Transverse colon (tissue), 4 donors: ENCODE data around the gene ANKH. TPM values are rescaled to one million over a fixed set of nuclear protein-coding genes. Genes with fewer than 3 reads are reported as not detected.

Experiments used
- DNase-seq: peaks from one replicate; pipeline ENCODE4 v3.0.0-alpha.2; 2019
- H3K27ac ChIP-seq, 4 donors: fragments of 200-600 bp; sonication (generic); 2 replicates each; pipeline ENCODE4 v1.5.1; 2016 to 2018; ENCODE audit warnings: inconsistent platforms in 4 of 4
- H3K27me3 ChIP-seq: fragments of 200-600 bp; sonication (generic); 2 replicates; pipeline ENCODE4 v1.5.1; 2017; ENCODE audit warnings: inconsistent platforms
- H3K36me3 ChIP-seq, 4 donors: fragments of 200-600 bp; sonication (generic); 2 replicates each; pipeline ENCODE4 v1.5.1; 2017 to 2019; ENCODE audit warnings: inconsistent platforms in 4 of 4
- H3K4me1 ChIP-seq, 4 donors: fragments of 200-600 bp; sonication (generic); 2 replicates each; pipeline ENCODE4 v1.5.1; 2017 to 2020; ENCODE audit warnings: inconsistent platforms in 4 of 4
- H3K4me3 ChIP-seq, 4 donors: fragments of 200-600 bp; sonication (generic); 1 replicate in 1 of 4; 2 replicates in 3 of 4; pipeline versions ENCODE4 v1.5.1 to v1.6.1; 2017 to 2019; ENCODE audit warnings: inconsistent platforms in 4 of 4
- H3K9me3 ChIP-seq, 2 donors: fragments of 200-600 bp; sonication (generic); 2 replicates each; pipeline ENCODE4 v1.5.1; 2017 to 2019; ENCODE audit warnings: inconsistent platforms in 2 of 2
- EP300 ChIP-seq: sonication (generic); formaldehyde crosslinking; IDR thresholded peaks from one replicate; pipeline ENCODE4 v1.6.1; 2017; ENCODE audit warnings: antibody characterized with exemption, low read depth
- POLR2A ChIP-seq: fragments of 450-650 bp; IDR thresholded peaks from one replicate; pipeline ENCODE4 v1.6.1; 2016; ENCODE audit warnings: antibody characterized with exemption, mild to moderate bottlenecking, moderate library complexity
- POLR2AphosphoS5 ChIP-seq, 3 donors: sonication (generic); formaldehyde crosslinking; IDR thresholded peaks; one replicate each; pipeline ENCODE4 v1.6.1; 2016; ENCODE audit warnings: antibody characterized with exemption in 3 of 3
- WGBS, 2 donors: methylation state at CpG; one replicate each; pipeline ENCODE4 v1.1.5; 2018; ENCODE audit warnings: low coverage in 1 of 2; 5-methylcytosine and 5-hydroxymethylcytosine counted together
- in situ Hi-C, 4 donors: fragments of 200-750 bp; cut with MboI; loops; one replicate each; pipeline versions ENCODE4 v1.15.0 to v1.15.1; 2017; ENCODE audit warnings: low sequenced_read_pairs in 3 of 4, low pct_ligation_motif_present in 1 of 4, low pct_unique_long_range_greater_than_20kb in 1 of 4
- intact Hi-C: fragments of 100-400 bp; cut with DNase I; formaldehyde crosslinking; loops from one replicate; pipeline ENCODE4 v1.15.1; 2023; ENCODE audit warnings: low total_unique reads
- total RNA-seq, 4 donors: library from RNA; depleted of rRNA; stranded (reverse); fragments of >200 nt; gene quantifications; one replicate each; pipeline ENCODE4 v1.1.0, GENCODE V29; 2016
- TF ChIP-seq, protein P1 (sequence below), 5 experiments: fragments of 200-600 bp in 3 of 5; fragments of 450-650 bp in 2 of 5; sonication (generic) in 3 of 5; IDR thresholded peaks; 1 replicate in 2 of 5; 2 replicates in 3 of 5; pipeline ENCODE4 v1.5.1; 2016 to 2017; ENCODE audit warnings: antibody characterized with exemption in 5 of 5, inconsistent platforms in 3 of 5, mild to moderate bottlenecking in 2 of 5, moderate library complexity in 1 of 5

Gene ANKH
- total RNA-seq, 4 donors from 2014 or later: 24.7 to 96.5 (median 69.4) TPM

DNA sequence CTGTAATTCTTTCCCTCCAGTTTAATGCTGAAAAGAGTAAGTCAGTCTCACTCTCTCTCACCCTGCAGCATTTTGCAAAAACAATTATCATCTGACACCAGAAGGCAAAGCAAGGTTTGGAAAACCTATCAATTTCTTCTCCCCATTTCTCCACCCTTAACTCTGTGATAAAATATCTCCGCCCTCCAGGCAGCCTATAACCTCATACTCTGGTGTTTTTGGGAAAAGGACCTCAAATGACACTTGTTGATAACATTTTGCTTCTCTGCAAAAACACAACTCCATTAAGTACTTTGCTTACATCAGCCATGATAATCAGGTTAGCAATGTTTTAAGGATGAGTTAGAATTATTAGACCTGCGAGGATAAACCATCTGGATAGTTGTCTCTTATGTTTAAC is 2.3 kb downstream of the ANKH start:
- intact Hi-C loops (no loop called here), in situ Hi-C loops (no loop called here)
- no peaks in the 10 kb centered on the region for H3K36me3 ChIP-seq
- peaks cover 0 to 50% (median 16%) of the 10 kb centered on the region in 4 donors for H3K4me1 ChIP-seq
- H3K4me3 ChIP-seq: peak overlapping the region in 1 of 4 donors; percentile 90
- H3K27ac ChIP-seq: peak overlapping the region in 3 of 4 donors; percentile 44 to 99 (median 96)
- WGBS, 2 donors: 51 to 59% methylated on average over 2 of the region's 2 CpGs
- H3K9me3 ChIP-seq: no peaks in the 10 kb centered on the region
- DNase-seq: no peak
- H3K27me3 ChIP-seq: no peaks in the 10 kb centered on the region
- no peak for TF ChIP-seq POLR2A
- no peak for TF ChIP-seq POLR2AphosphoS5 (IDR thresholded peaks at IDR 0.05)

DNA sequence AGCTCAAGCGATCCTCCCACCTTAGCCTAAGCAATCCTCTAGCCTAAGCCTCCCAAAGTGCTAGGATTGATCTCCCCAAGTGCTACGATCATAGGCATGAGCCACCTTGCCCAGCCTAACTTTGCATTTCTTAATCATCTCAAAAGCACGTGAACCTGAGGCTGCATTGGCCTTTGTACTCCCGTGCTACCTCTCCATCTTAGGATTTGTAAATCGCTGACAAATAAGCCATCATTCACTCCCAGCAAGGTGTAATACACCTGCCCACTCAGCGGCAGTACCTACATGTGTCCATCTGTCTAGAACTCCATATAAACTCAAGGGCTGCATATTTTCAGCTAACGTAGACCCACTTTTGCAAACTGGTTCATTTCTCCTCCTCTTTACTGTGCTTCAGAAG is 2.8 kb downstream of the ANKH start:
- Histone ChIP-seq H3K9me3 (no peaks in the 10 kb centered on the region), H3K27ac (peak overlapping the region; percentile 18 to 99 (median 70)), H3K4me3 (no peak overlapping the region), H3K27me3 (no peaks in the 10 kb centered on the region), H3K36me3 (no peaks in the 10 kb centered on the region), H3K4me1 (peaks cover 0 to 52% (median 16%) of the 10 kb centered on the region in 4 donors)
- TF ChIP-seq, protein P1, sequence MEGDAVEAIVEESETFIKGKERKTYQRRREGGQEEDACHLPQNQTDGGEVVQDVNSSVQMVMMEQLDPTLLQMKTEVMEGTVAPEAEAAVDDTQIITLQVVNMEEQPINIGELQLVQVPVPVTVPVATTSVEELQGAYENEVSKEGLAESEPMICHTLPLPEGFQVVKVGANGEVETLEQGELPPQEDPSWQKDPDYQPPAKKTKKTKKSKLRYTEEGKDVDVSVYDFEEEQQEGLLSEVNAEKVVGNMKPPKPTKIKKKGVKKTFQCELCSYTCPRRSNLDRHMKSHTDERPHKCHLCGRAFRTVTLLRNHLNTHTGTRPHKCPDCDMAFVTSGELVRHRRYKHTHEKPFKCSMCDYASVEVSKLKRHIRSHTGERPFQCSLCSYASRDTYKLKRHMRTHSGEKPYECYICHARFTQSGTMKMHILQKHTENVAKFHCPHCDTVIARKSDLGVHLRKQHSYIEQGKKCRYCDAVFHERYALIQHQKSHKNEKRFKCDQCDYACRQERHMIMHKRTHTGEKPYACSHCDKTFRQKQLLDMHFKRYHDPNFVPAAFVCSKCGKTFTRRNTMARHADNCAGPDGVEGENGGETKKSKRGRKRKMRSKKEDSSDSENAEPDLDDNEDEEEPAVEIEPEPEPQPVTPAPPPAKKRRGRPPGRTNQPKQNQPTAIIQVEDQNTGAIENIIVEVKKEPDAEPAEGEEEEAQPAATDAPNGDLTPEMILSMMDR (IDR thresholded peaks at IDR 0.05): no peak
- no peak for TF ChIP-seq EP300
- TF ChIP-seq POLR2AphosphoS5 (IDR thresholded peaks at IDR 0.05): peak in 1 of 3 donors; percentile 61
- TF ChIP-seq POLR2A: no peak
- in situ Hi-C loops (no loop called here), intact Hi-C loops (no loop called here)
- WGBS, 2 donors: 70 to 71% methylated on average over 6 to 7 of the region's 7 CpGs
- peak; percentile 57 for DNase-seq

DNA sequence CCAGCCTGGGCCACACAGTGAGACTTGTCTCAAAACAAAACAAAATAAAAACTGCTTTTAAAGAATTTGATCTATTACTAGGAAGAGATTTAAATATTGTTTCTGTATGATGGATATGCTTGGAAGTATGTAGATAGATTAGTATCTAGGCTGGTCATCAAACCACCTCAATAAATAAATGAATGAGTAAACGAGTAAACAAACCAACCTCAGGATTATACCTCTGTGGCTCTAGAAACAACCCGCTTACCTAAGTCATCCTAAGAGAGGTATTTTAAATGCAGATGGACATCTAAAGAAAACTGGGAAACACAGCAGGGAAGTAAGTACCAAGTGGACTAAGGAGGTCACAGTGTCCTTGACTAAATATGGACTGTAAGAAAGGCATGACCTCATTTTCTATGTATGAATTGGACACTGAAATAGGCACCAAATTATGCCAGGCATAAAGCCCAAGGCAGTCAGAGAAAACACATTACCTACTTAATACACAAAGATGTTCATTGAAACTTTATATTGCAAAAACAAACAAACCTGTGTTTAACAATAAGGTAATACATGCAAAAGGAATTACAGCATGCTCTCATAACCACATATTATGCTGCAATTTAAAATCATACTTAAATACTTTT is 7.3 kb downstream of the ANKH start:
- 91 to 96% methylated on average over 2 of the region's 2 CpGs for WGBS, 2 donors
- TF ChIP-seq POLR2AphosphoS5 (IDR thresholded peaks at IDR 0.05): no peak
- no peak for TF ChIP-seq EP300
- TF ChIP-seq, protein P1 (IDR thresholded peaks at IDR 0.05): no peak
- no peak for TF ChIP-seq POLR2A

DNA sequence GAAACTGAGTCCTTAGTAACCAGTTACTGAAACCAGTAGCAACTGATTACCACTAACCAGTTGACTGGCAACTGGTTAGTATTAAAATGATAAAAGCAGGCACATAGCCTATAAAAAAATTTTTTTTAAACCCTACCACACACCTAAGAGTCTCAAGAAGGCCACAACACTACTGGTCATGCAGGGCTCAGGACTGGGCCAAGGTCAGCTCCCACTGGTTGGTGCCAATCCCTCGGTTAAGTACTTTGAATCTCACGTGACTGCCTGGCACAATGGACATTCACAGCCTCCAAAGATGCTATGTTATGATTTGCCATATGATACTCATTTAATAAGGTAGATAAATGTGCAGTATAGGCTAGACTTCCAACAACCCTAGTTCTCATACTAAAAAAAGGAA is 8.5 kb downstream of the ANKH start:
- TF ChIP-seq EP300: no peak
- TF ChIP-seq, protein P1 (IDR thresholded peaks at IDR 0.05): no peak
- in situ Hi-C loops: no loop called here

More for the DNA sequence above, 7.3 kb downstream of the ANKH start:
- intact Hi-C loops (no loop called here), in situ Hi-C loops (no loop called here)
- Histone ChIP-seq H3K27me3 (no peaks in the 10 kb centered on the region), H3K4me1 (peaks cover 0 to 58% (median 25%) of the 10 kb centered on the region in 4 donors), H3K36me3 (no peaks in the 10 kb centered on the region), H3K27ac (no peak overlapping the region), H3K9me3 (no peaks in the 10 kb centered on the region), H3K4me3 (no peak overlapping the region)
- no peak for DNase-seq

More for the DNA sequence above, 8.5 kb downstream of the ANKH start:
- 77% methylated on average over 2 of the region's 2 CpGs; no CpG with 5 or more reads in 1 of the 2 donors for WGBS, 2 donors
- no peak overlapping the region for H3K27ac ChIP-seq
- no peaks in the 10 kb centered on the region for H3K27me3 ChIP-seq
- no peak for DNase-seq
- H3K4me1 ChIP-seq: peaks cover 0 to 46% (median 22%) of the 10 kb centered on the region in 4 donors
- no peaks in the 10 kb centered on the region for H3K9me3 ChIP-seq
- no peaks in the 10 kb centered on the region for H3K36me3 ChIP-seq
- intact Hi-C loops: no loop called here
- H3K4me3 ChIP-seq: no peak overlapping the region
